HEK293 (cell line): ENCODE data around the gene TCF7L2.

ENCODE experiments used
- CTCF ChIA-PET: fragments of 350-600 bp; formaldehyde crosslinking; extraction: SDS; loops from one replicate; lab custom pipeline; 2021; ENCODE audit warnings: antibody characterized with exemption; lab: Yijun Ruan, JAX
- POLR2A ChIA-PET: fragments of 300-600 bp; formaldehyde crosslinking; extraction: SDS; loops from one replicate; lab custom pipeline; 2020; ENCODE audit warnings: antibody characterized with exemption, inconsistent platforms; lab: Yijun Ruan, JAX
- H3K27ac ChIP-seq: fragments of 200-500 bp; sonication (Bioruptor generic); 2 replicates; pipeline ENCODE4 v1.5.1; 2014; ENCODE audit warnings: low read depth, low read length, control low read depth, inconsistent platforms; ENCODE audit errors: extremely low read depth
- H3K36me3 ChIP-seq, 2 experiments: fragments of 200-500 bp in 1 of 2; sonication (Bioruptor generic) in 1 of 2; 1 replicate in 1 of 2; 2 replicates in 1 of 2; pipeline ENCODE4 v1.5.1; 2014 to 2017; ENCODE audit warnings: inconsistent platforms in 2 of 2, low read length in 2 of 2; ENCODE audit not compliant: control insufficient read depth in 2 of 2, insufficient read depth in 1 of 2
- H3K4me1 ChIP-seq: fragments of 200-500 bp; sonication (Bioruptor generic); 2 replicates; pipeline ENCODE4 v1.5.1; 2014; ENCODE audit warnings: mild to moderate bottlenecking, low read length, inconsistent platforms; ENCODE audit not compliant: control insufficient read depth, insufficient read depth
- H3K4me3 ChIP-seq: 2 replicates; pipeline ENCODE4 v1.5.1; 2011; ENCODE audit warnings: low read depth, mild to moderate bottlenecking, control low read depth, low read length, moderate library complexity
- H3K9me3 ChIP-seq: fragments of 200-500 bp; sonication (Bioruptor generic); 2 replicates; pipeline ENCODE4 v1.5.1; 2014; ENCODE audit warnings: low read depth, low read length, inconsistent platforms; ENCODE audit not compliant: control insufficient read depth, insufficient read depth
- FEZF1 ChIP-seq: fragments of 450-650 bp; formaldehyde crosslinking; IDR thresholded peaks from 2 replicates; pipeline ENCODE4 v1.5.1; 2016; ENCODE audit warnings: missing biosample characterization, missing genetic modification characterization
- GFI1B ChIP-seq: fragments of 450-650 bp; formaldehyde crosslinking; IDR thresholded peaks from 2 replicates; pipeline ENCODE4 v1.5.1; 2016; ENCODE audit warnings: missing biosample characterization, missing genetic modification characterization
- KLF9 ChIP-seq: fragments of 450-650 bp; formaldehyde crosslinking; IDR thresholded peaks from 2 replicates; pipeline ENCODE4 v1.5.1; 2016; ENCODE audit warnings: missing biosample characterization, missing genetic modification characterization, low read depth
- SP2 ChIP-seq: fragments of 450-650 bp; formaldehyde crosslinking; IDR thresholded peaks from 2 replicates; pipeline ENCODE4 v1.5.1; 2016; ENCODE audit warnings: missing biosample characterization, missing genetic modification characterization
- SP3 ChIP-seq: fragments of 450-650 bp; formaldehyde crosslinking; IDR thresholded peaks from 2 replicates; pipeline ENCODE4 v1.5.1; 2016; ENCODE audit warnings: missing biosample characterization, missing genetic modification characterization
- TRIM28 ChIP-seq: IDR thresholded peaks from 2 replicates; pipeline ENCODE4 v1.6.1; 2011; ENCODE audit warnings: low read length, control low read depth, borderline replicate concordance
- WT1 ChIP-seq: fragments of 450-650 bp; formaldehyde crosslinking; IDR thresholded peaks from 2 replicates; pipeline ENCODE4 v1.5.1; 2016; ENCODE audit warnings: missing biosample characterization, missing genetic modification characterization
- ZBTB20 ChIP-seq: fragments of 450-650 bp; formaldehyde crosslinking; IDR thresholded peaks from 2 replicates; pipeline ENCODE4 v1.5.1; 2016; ENCODE audit warnings: missing biosample characterization, missing genetic modification characterization
- ZBTB8A ChIP-seq: fragments of 450-650 bp; formaldehyde crosslinking; IDR thresholded peaks from 2 replicates; pipeline ENCODE4 v1.5.1; 2016; ENCODE audit warnings: missing biosample characterization, missing genetic modification characterization
- ZFHX2 ChIP-seq: fragments of 450-650 bp; formaldehyde crosslinking; conservative IDR thresholded peaks from 2 replicates; pipeline ENCODE4 v1.5.1; 2016; ENCODE audit warnings: missing biosample characterization, missing genetic modification characterization
- ZFP3 ChIP-seq: fragments of 450-650 bp; formaldehyde crosslinking; IDR thresholded peaks from 2 replicates; pipeline ENCODE4 v1.5.1; 2016; ENCODE audit warnings: low read depth, missing biosample characterization, missing genetic modification characterization
- ZFP41 ChIP-seq: fragments of 450-650 bp; formaldehyde crosslinking; IDR thresholded peaks from 2 replicates; pipeline ENCODE4 v1.5.1; 2016; ENCODE audit warnings: missing biosample characterization, missing genetic modification characterization, borderline replicate concordance
- ZNF223 ChIP-seq: fragments of 450-650 bp; formaldehyde crosslinking; IDR thresholded peaks from 2 replicates; pipeline ENCODE4 v1.5.1; 2016; ENCODE audit warnings: missing biosample characterization, missing genetic modification characterization
- ZNF416 ChIP-seq: fragments of 450-650 bp; formaldehyde crosslinking; IDR thresholded peaks from 2 replicates; pipeline ENCODE4 v1.5.1; 2016; ENCODE audit warnings: missing biosample characterization, missing genetic modification characterization
- ZNF521 ChIP-seq: fragments of 450-650 bp; formaldehyde crosslinking; IDR thresholded peaks from 2 replicates; pipeline ENCODE4 v1.5.1; 2017; ENCODE audit warnings: missing biosample characterization, mild to moderate bottlenecking, missing genetic modification characterization
- ZNF530 ChIP-seq: fragments of 450-650 bp; formaldehyde crosslinking; IDR thresholded peaks from 2 replicates; pipeline ENCODE4 v1.5.1; 2016; ENCODE audit warnings: low read depth, missing biosample characterization, missing genetic modification characterization
- ZNF610 ChIP-seq: fragments of 450-650 bp; formaldehyde crosslinking; IDR thresholded peaks from 2 replicates; pipeline ENCODE4 v1.5.1; 2016; ENCODE audit warnings: missing biosample characterization, missing genetic modification characterization, borderline replicate concordance
- ZNF701 ChIP-seq: fragments of 450-650 bp; formaldehyde crosslinking; IDR thresholded peaks from 2 replicates; pipeline ENCODE4 v1.5.1; 2016; ENCODE audit warnings: missing biosample characterization, missing genetic modification characterization
- ZNF830 ChIP-seq: fragments of 450-650 bp; IDR thresholded peaks from 2 replicates; pipeline ENCODE4 v1.5.0; 2018; ENCODE audit warnings: missing biosample characterization, missing genetic modification characterization, low read depth, mild to moderate bottlenecking, moderate library complexity
- TF ChIP-seq, protein P1 (sequence below): fragments of 450-650 bp; formaldehyde crosslinking; IDR thresholded peaks from 2 replicates; pipeline ENCODE4 v1.5.1; 2016; ENCODE audit warnings: missing biosample characterization, missing genetic modification characterization, borderline replicate concordance
- TF ChIP-seq, protein P2 (sequence below): fragments of 450-650 bp; IDR thresholded peaks from 2 replicates; pipeline ENCODE4 v1.5.1; 2018; ENCODE audit warnings: missing biosample characterization, mild to moderate bottlenecking, missing genetic modification characterization
- TF ChIP-seq, protein P3 (sequence below): fragments of 450-650 bp; formaldehyde crosslinking; IDR thresholded peaks from 2 replicates; pipeline ENCODE4 v1.5.1; 2016; ENCODE audit warnings: missing biosample characterization, missing genetic modification characterization
- TF ChIP-seq, protein P4 (sequence below): fragments of 450-650 bp; formaldehyde crosslinking; IDR thresholded peaks from 2 replicates; pipeline ENCODE4 v1.5.1; 2016; ENCODE audit warnings: missing biosample characterization, missing genetic modification characterization
- TF ChIP-seq, protein P5 (sequence below): fragments of 450-650 bp; formaldehyde crosslinking; IDR thresholded peaks from 2 replicates; pipeline ENCODE4 v1.5.1; 2017; ENCODE audit warnings: missing biosample characterization, missing genetic modification characterization

TCF7L2 gene

DNA sequence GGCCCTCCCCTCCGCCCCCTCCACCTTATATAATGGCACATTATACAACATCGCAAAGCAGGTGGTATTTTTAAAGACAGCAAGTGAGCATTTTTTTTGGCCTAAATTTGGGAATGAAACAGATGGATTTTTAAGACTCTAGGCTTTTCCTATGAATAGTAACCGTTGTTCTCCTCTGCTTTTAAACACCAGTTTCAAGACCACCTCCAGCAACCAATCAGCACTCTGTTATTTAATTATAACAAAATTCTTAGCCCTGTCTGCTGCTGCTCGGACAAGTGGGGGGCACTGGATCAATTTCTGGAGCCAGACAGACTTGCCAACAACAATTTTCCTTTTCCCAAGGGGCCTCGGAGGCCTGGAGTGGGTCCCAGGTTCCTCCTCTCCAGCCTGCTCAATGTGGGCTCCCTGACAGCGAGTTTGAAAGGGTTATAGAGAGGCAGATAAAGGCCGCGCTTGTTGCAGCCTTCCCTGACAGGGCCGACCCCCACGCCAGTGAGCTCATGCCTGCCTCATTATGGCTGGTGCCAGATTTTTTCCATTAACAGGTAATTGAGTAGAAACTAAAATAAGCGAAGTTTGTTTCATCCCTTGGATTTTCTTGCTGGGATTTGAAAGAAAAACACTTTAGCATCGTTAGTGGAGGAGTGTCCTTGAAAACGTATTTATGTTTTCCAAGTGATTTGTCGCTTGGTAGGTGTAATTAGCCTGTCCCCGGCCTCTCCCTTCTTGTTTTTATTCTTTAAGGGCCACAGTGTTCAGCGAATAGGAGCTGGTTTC is 227.3 kb downstream of the TCF7L2 start:
- Histone ChIP-seq H3K27ac (no peak overlapping the region), H3K4me1 (no peaks in the 10 kb centered on the region), H3K9me3 (no peaks in the 10 kb centered on the region), H3K36me3 (no peaks in the 10 kb centered on the region), H3K4me3 (no peak overlapping the region)
- ChIA-PET POLR2A (no interaction called here), CTCF (no interaction called here)
- TF ChIP-seq, protein P1, sequence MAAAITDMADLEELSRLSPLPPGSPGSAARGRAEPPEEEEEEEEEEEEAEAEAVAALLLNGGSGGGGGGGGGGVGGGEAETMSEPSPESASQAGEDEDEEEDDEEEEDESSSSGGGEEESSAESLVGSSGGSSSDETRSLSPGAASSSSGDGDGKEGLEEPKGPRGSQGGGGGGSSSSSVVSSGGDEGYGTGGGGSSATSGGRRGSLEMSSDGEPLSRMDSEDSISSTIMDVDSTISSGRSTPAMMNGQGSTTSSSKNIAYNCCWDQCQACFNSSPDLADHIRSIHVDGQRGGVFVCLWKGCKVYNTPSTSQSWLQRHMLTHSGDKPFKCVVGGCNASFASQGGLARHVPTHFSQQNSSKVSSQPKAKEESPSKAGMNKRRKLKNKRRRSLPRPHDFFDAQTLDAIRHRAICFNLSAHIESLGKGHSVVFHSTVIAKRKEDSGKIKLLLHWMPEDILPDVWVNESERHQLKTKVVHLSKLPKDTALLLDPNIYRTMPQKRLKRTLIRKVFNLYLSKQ (tag by site-specific recombination): no peak
- TF ChIP-seq, protein P2, sequence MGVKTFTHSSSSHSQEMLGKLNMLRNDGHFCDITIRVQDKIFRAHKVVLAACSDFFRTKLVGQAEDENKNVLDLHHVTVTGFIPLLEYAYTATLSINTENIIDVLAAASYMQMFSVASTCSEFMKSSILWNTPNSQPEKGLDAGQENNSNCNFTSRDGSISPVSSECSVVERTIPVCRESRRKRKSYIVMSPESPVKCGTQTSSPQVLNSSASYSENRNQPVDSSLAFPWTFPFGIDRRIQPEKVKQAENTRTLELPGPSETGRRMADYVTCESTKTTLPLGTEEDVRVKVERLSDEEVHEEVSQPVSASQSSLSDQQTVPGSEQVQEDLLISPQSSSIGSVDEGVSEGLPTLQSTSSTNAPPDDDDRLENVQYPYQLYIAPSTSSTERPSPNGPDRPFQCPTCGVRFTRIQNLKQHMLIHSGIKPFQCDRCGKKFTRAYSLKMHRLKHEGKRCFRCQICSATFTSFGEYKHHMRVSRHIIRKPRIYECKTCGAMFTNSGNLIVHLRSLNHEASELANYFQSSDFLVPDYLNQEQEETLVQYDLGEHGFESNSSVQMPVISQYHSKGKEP (tag by site-specific recombination): no peak
- 0 out of 2 replicates have a peak, but pooled peaks have one; percentile 22 for TF ChIP-seq ZBTB8A (tag by site-specific recombination)
- TF ChIP-seq ZNF530 (tag by site-specific recombination): no peak
- no peak for TF ChIP-seq SP2 (tag by site-specific recombination)
- TF ChIP-seq WT1 (tag by site-specific recombination): peak; percentile 38
- no peak for TF ChIP-seq ZNF521 (tag by site-specific recombination)
- TF ChIP-seq KLF9 (tag by site-specific recombination): no peak
- no peak for TF ChIP-seq ZNF416 (tag by site-specific recombination)
- peak; percentile 58 for TF ChIP-seq GFI1B
- TF ChIP-seq TRIM28: no peak
- TF ChIP-seq, protein P3, sequence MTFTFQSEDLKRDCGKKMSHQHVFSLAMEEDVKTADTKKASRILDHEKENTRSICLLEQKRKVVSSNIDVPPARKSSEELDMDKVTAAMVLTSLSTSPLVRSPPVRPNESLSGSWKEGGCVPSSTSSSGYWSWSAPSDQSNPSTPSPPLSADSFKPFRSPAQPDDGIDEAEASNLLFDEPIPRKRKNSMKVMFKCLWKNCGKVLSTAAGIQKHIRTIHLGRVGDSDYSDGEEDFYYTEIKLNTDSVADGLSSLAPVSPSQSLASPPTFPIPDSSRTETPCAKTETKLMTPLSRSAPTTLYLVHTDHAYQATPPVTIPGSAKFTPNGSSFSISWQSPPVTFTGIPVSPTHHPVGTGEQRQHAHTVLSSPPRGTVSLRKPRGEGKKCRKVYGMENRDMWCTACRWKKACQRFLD (tag by site-specific recombination): no peak
- no peak for TF ChIP-seq ZNF610 (tag by site-specific recombination)
- TF ChIP-seq FEZF1: no peak
- TF ChIP-seq ZFHX2 (tag by site-specific recombination): no peak
- TF ChIP-seq, protein P4, sequence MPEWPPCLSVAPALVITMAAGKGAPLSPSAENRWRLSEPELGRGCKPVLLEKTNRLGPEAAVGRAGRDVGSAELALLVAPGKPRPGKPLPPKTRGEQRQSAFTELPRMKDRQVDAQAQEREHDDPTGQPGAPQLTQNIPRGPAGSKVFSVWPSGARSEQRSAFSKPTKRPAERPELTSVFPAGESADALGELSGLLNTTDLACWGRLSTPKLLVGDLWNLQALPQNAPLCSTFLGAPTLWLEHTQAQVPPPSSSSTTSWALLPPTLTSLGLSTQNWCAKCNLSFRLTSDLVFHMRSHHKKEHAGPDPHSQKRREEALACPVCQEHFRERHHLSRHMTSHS (tag by site-specific recombination): no peak
- TF ChIP-seq ZNF223 (tag by site-specific recombination): no peak
- TF ChIP-seq ZFP41: no peak
- no peak for TF ChIP-seq ZFP3 (tag by site-specific recombination)
- TF ChIP-seq ZBTB20 (tag by site-specific recombination): no peak
- TF ChIP-seq ZNF701 (tag by site-specific recombination): no peak
- TF ChIP-seq, protein P5, sequence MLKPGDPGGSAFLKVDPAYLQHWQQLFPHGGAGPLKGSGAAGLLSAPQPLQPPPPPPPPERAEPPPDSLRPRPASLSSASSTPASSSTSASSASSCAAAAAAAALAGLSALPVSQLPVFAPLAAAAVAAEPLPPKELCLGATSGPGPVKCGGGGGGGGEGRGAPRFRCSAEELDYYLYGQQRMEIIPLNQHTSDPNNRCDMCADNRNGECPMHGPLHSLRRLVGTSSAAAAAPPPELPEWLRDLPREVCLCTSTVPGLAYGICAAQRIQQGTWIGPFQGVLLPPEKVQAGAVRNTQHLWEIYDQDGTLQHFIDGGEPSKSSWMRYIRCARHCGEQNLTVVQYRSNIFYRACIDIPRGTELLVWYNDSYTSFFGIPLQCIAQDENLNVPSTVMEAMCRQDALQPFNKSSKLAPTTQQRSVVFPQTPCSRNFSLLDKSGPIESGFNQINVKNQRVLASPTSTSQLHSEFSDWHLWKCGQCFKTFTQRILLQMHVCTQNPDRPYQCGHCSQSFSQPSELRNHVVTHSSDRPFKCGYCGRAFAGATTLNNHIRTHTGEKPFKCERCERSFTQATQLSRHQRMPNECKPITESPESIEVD (tag by site-specific recombination): peak; percentile 61; the same call in 1 of the 2 replicates
- TF ChIP-seq SP3 (tag by site-specific recombination): no peak
- TF ChIP-seq ZNF830 (tag by site-specific recombination): no peak
